ENCODE measurements around the gene LRTM1.

- TF ChIP-seq CTCF (IDR thresholded peaks at IDR 0.05): no peak
- no peak for TF ChIP-seq POLR2A (IDR thresholded peaks at IDR 0.05)
Measured at GRCh38 chr3:54901906-54902685, 25.8 kb downstream of the LRTM1 start.
